Raji (cell line): Measurements from ENCODE around the gene THSD7A.

ENCODE experiments used
- POLR2A ChIP-seq: IDR thresholded peaks from 2 replicates; pipeline ENCODE4 v1.6.1; 2011; ENCODE audit warnings: low read depth, low read length, control low read depth; ENCODE audit not compliant: insufficient read depth

The THSD7A gene

GRCh38 chr7:11648980-11649379 is 183.0 kb downstream of the THSD7A start:
- no peak for TF ChIP-seq POLR2A

GRCh38 chr7:11648101-11648500 is 183.9 kb downstream of the THSD7A start:
- no peak for TF ChIP-seq POLR2A

- TF ChIP-seq POLR2A: no peak
Observed at GRCh38 chr7:11642841-11643240, 189.2 kb downstream of the THSD7A start.

GRCh38 chr7:11642276-11642675 is 189.7 kb downstream of the THSD7A start:
- TF ChIP-seq POLR2A: no peak

GRCh38 chr7:11638011-11638774 is 193.8 kb downstream of the THSD7A start:
- TF ChIP-seq POLR2A: no peak

- no peak for TF ChIP-seq POLR2A
Observed at GRCh38 chr7:11636274-11636673, 195.7 kb downstream of the THSD7A start.

- TF ChIP-seq POLR2A: no peak
Observed at GRCh38 chr7:11633310-11633709, 198.7 kb downstream of the THSD7A start.

GRCh38 chr7:11630355-11630754 is 201.6 kb downstream of the THSD7A start:
- no peak for TF ChIP-seq POLR2A

GRCh38 chr7:11625669-11626068 is 206.3 kb downstream of the THSD7A start:
- no peak for TF ChIP-seq POLR2A

- no peak for TF ChIP-seq POLR2A
Observed at GRCh38 chr7:11623093-11623678, 208.8 kb downstream of the THSD7A start.

GRCh38 chr7:11620406-11621253 is 211.4 kb downstream of the THSD7A start:
- TF ChIP-seq POLR2A: no peak

- no peak for TF ChIP-seq POLR2A
Observed at GRCh38 chr7:11616466-11616865, 215.5 kb downstream of the THSD7A start.

- TF ChIP-seq POLR2A: no peak
Observed at GRCh38 chr7:11615174-11615573, 216.8 kb downstream of the THSD7A start.

GRCh38 chr7:11613292-11613930 is 218.6 kb downstream of the THSD7A start:
- no peak for TF ChIP-seq POLR2A

- no peak for TF ChIP-seq POLR2A
Observed at GRCh38 chr7:11612737-11613136, 219.3 kb downstream of the THSD7A start.
